ENCODE results near the gene PNMA6F. TPM values are rescaled to one million over a fixed set of nuclear protein-coding genes. Genes with fewer than 3 reads are reported as not detected.

PNMA6F gene
- total RNA-seq, 1 donor from 2014 or later = not detected

DNA sequence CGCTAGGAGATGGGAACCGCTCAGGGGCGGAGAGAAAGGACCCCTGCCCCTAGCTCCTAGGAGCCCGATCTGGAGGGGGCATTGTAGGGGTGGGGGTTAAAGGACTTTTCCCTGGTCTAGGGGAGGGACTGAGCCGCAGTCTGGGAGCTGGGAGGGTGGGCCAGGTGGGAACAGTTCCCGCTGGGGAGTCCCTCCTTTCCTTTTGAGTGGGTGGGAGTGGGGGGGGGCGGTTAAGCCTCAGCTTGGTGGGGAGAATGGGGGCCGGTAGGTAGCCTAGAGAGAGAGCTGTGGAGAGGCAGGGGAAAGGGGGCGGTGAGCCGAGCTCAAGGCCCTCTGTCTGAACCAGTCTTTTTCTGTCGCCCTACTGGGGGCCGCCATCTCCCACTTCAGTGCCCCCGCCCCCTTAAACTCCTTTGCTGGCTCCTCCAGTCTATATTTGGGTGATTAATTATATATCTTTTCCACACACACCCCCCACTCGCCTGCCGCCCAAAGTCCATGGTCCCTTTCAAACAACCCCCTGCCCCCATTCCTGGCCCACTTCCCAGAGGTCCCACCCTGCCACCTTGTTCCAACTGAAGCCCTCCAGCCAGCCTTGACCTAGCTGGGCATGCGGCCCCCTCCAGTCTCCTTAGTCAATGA lies 13.2 kb upstream of the PNMA6F start:
- Mint-ChIP-seq H3K27me3 (ENCODE audit: insufficient read depth, low read depth) (peaks cover 3% of the 10 kb centered on the region), H3K27ac (no peak overlapping the region), H3K9me3 (peaks cover 19% of the 10 kb centered on the region), H3K4me3 (peak overlapping the region; percentile 91), H3K4me1 (peaks cover 8% of the 10 kb centered on the region), H3K36me3 (peaks cover 13% of the 10 kb centered on the region)
- peaks cover 10% of the 10 kb centered on the region for H3K27me3 ChIP-seq
- peak overlapping the region; percentile 85 for H2AFZ ChIP-seq (replicated peaks)
- H3K9me3 ChIP-seq (ENCODE audit: low read depth) = no peaks in the 10 kb centered on the region
- DNase-seq (ENCODE audit: low spot score) = no peak
- peak overlapping the region; percentile 76 for H3K4me2 ChIP-seq
- H3K36me3 ChIP-seq = no peaks in the 10 kb centered on the region
- H3K4me3 ChIP-seq = peak overlapping the region; percentile 74
- no peak for TF ChIP-seq EZH2phosphoT487 (IDR thresholded peaks at IDR 0.05)
- no peak for TF ChIP-seq CTCF (IDR thresholded peaks at IDR 0.05)
- TF ChIP-seq EZH2 (IDR thresholded peaks at IDR 0.05) = no peak
- H3K9ac ChIP-seq = peak overlapping the region; percentile 70
- H3K27ac ChIP-seq = no peak overlapping the region
- peaks cover 4% of the 10 kb centered on the region for H4K20me1 ChIP-seq (ENCODE audit: low read depth)
- peaks cover 17% of the 10 kb centered on the region for H3K79me2 ChIP-seq (ENCODE audit: low read depth)
- no peaks in the 10 kb centered on the region for H3K4me1 ChIP-seq
- no peaks in the 10 kb centered on the region for H3F3A ChIP-seq (ENCODE audit: low read depth)

DNA sequence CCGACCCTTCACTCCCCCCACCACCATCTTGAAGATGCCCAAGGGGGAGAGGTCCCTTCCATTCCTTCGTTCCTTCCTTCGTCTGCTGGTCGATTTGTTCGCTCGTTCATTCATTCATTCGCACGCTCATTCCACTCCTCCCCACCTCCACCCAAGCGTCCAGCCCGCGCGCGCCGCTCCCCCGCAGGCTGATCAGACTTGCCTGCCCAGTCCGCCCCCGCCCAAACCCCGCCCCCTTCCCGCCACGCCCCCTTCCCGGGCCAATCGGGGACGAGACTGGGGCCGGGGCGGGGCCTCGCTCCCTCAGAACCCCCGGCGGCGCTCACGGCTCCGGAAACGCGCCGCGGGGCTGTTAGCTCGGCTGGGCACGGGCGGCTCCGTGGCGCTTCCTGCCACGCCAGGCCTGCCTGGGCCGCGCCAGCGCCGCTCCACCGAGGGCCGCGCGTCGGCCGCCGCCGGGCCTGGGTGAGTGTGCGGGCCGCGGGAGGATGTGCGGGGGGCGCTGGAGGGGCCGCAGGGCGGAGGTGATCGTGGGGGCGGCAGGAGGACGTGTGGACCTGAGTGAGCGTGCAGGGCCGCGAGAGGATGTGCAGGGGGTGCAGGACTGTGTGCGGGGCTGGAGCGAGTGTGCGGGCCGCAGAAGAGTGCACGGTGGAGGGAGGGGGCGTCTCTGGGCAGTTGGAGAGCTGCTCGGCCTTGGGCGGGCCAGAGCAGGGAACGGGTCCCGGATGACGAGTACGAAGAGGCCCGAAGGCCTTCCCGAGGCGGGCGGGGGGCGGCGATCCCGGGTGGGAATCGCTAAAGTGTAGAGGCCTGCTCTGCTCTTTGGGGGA lies 12.5 kb upstream of the PNMA6F start, which contains the start of gene ZNF275:
ZNF275 (plus strand) TSS at position 333 of the 833 bp plus-strand sequence. CDS start 2,527 bp downstream, outside the sequence.
- Histone ChIP-seq H3K79me2 (ENCODE audit: low read depth) (peaks cover 17% of the 10 kb centered on the region), H3K27me3 (peaks cover 10% of the 10 kb centered on the region), H3K9me3 (ENCODE audit: low read depth) (no peaks in the 10 kb centered on the region), H3K4me1 (no peaks in the 10 kb centered on the region), H3K27ac (no peak within 1 kb of the TSS), H3K36me3 (no peaks in the 10 kb centered on the region), H4K20me1 (ENCODE audit: low read depth) (peaks cover 3% of the 10 kb centered on the region), H3K9ac (peak within 1 kb of the TSS; percentile 70), H3K4me3 (peak within 1 kb of the TSS; percentile 74), H2AFZ (replicated peaks) (peak within 1 kb of the TSS; percentile 85), H3K4me2 (peak within 1 kb of the TSS; percentile 76), H3F3A (ENCODE audit: low read depth) (no peaks in the 10 kb centered on the region)
- Mint-ChIP-seq H3K27ac (no peak within 1 kb of the TSS), H3K27me3 (ENCODE audit: insufficient read depth, low read depth) (peaks cover 3% of the 10 kb centered on the region), H3K36me3 (peaks cover 11% of the 10 kb centered on the region), H3K4me3 (peak within 1 kb of the TSS; percentile 91), H3K9me3 (peaks cover 16% of the 10 kb centered on the region), H3K4me1 (peaks cover 8% of the 10 kb centered on the region)
- TF ChIP-seq EZH2phosphoT487 (IDR thresholded peaks at IDR 0.05) (no peak), EZH2 (IDR thresholded peaks at IDR 0.05) (no peak)
- peak; percentile 88 for DNase-seq (ENCODE audit: low spot score)

DNA sequence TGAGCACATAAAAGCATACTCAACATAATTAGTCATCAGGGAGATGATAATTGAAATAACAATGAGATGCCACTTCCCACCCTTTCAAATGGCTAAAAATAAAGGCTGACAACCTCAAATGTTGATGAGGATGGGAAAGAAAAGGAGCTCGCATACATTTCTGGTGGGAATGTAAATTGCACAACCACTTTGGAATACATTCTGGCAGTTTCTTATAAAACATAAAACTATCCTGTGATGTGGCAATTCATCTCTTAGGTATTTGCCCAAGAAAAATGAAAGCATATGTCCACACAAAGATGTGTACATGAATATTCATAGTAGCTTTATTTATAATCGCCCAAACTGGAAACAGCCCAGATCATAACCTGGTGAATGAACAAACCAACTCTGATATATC lies 11.7 kb upstream of the PNMA6F start:
- Mint-ChIP-seq H3K36me3 (peaks cover 5% of the 10 kb centered on the region), H3K27me3 (ENCODE audit: insufficient read depth, low read depth) (peaks cover 3% of the 10 kb centered on the region), H3K9me3 (peaks cover 16% of the 10 kb centered on the region), H3K4me1 (peaks cover 8% of the 10 kb centered on the region), H3K27ac (no peak overlapping the region), H3K4me3 (peak overlapping the region; percentile 90)
- TF ChIP-seq EZH2phosphoT487 (IDR thresholded peaks at IDR 0.05) = no peak
- no peak for TF ChIP-seq CTCF (IDR thresholded peaks at IDR 0.05)
- TF ChIP-seq EZH2 (IDR thresholded peaks at IDR 0.05) = no peak
- Histone ChIP-seq H3K36me3 (no peaks in the 10 kb centered on the region), H3K9ac (no peak overlapping the region), H2AFZ (replicated peaks) (no peak overlapping the region), H3F3A (ENCODE audit: low read depth) (no peaks in the 10 kb centered on the region), H3K4me3 (peak overlapping the region; percentile 74), H3K9me3 (ENCODE audit: low read depth) (no peaks in the 10 kb centered on the region), H3K4me1 (no peaks in the 10 kb centered on the region), H4K20me1 (ENCODE audit: low read depth) (peaks cover 3% of the 10 kb centered on the region), H3K27me3 (peaks cover 10% of the 10 kb centered on the region), H3K79me2 (ENCODE audit: low read depth) (peaks cover 17% of the 10 kb centered on the region), H3K4me2 (peak overlapping the region; percentile 76), H3K27ac (no peak overlapping the region)
- DNase-seq (ENCODE audit: low spot score) = no peak

Measured in neural progenitor cell (in vitro differentiated cells).